ENCODE results near the gene TMEM169.
"Not testable (repeated sequence)": the region's sequence is repeated elsewhere in the genome, so short reads cannot be mapped to it uniquely, and the experiment has no call there.

The TMEM169 gene

DNA sequence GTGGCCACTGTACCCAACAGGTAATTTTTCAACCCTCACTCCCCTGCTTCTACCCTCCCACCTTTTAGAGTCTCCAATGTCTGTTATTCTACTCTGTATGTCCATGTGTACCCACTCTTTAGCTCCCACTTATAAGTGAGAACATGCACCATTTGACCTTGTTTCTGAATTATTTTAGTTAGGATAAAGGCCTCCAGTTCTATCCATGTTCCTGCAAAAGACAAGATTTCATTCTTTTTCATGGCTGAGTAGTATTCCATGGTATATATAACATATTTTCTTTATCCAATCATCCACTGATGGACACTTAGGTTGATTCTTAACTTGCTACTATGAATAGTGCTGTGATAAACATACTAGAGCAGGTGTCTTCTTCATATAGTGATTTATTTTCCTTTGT, 9.2 kb upstream of the TMEM169 start:
- no peak for FAIRE-seq

DNA sequence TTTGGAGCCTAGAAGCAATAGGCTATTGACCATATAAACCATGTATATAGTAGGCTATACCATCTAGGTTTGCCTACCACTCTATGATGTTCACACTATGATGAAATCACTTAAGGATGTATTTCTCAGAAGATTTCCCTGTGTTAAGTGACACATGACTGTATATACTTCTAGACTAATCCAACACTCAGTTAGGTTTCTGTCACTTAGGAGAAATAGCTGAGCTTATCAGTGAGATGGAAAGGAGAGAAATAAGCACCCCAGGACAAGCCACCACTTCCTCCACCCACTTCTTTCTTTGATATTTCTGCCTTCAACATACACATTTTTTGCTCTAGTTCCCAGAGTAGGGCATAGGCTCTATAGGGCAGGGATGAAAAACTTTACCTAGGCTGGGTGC, 7.9 kb upstream of the TMEM169 start:
- no peak for FAIRE-seq

DNA sequence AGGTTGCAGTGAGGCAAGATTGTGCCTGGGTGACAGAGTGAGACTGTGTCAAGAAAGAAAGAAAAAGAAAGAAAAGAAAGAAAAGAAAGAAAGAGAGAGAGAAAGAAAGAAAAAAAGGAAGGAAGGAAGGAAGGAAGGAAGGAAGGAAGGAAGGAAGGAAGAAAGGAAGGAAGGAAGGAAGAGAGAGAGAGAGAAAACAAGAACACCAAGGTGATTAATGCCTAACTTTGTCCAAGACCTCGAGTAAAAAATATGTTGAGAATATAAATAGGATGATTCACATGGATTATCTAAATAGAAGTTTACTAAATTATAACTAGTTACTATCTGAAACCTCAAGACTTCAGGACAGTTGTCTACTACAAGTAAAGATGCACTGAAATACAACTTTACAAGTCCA, 7.3 kb upstream of the TMEM169 start:
- FAIRE-seq = no peak

- FAIRE-seq = no peak
Observed at GRCh38 chr2:216074794-216075193, 6.9 kb upstream of the TMEM169 start.

- FAIRE-seq = no peak
Observed at GRCh38 chr2:216075510-216076485, 5.9 kb upstream of the TMEM169 start.

- FAIRE-seq = no peak
Observed at GRCh38 chr2:216078776-216079175, 2.9 kb upstream of the TMEM169 start.

DNA sequence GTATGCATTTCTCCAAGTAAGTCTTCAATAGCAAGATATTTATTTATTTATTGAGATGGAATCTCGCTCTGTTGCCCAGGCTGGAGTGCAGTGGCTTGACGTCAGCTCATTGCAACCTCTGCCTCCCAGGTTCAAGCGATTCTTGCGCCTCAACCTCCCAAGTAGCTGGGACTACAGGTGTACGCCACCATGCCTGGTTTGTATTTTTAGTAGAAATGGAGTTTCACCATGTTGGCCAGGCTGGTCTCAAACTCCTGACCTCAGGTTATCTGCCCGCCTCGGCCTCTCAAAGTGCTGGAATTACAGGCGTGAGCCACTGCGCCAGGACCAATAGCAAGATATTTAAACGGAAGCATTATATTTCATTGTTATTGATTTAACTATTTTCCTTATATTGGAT, 1.7 kb upstream of the TMEM169 start:
- not testable (repeated sequence) for FAIRE-seq

DNA sequence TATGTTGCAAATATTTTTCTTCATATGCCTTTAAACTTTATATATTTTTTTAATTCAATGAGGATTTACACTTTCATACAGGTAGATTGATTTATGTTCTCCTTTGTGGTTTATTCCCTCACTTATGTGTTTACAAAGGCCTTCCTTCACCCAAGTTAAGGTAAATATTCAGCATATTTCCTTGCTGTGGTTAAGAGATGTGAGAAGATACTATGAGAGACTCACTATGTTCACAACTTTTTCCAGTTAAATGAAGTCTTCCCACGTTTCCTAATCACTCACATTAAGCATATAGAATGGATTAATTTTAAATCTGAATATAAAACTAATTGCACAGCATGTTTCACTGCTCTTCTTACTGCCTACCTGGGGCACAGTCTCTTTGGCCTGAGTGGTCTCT, 707 bp upstream of the TMEM169 start:
- FAIRE-seq = no peak

DNA sequence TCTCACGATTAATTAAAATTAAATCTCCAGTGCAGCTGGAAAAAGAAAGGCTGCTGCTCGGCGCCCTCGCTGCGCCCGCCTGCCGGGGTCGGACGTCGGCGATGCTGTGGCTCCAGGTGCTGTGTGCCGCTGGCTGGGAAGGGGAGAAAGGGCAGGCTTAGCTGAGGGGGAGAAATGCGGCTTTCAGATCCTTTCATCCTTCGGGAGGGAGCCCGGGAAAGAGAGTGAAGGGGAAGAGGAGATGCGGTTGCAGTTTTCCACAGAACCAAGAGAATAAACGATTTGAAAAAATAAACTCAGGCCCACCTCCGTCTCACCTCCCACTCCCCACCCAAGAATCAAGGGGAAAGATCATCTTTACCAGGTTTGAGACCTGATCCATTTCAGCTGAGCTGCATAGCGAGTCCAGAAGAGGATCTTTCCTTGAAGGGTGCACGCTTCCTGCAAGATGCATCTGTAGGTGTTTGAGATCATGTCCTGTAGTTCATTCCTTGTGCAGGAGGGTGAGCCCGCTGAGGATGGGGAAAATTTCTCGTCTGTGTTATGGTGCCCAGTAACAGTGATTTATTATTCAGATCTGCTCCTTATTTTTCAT, 495 bp downstream of the TMEM169 start:
- no peak for FAIRE-seq

GRCh38 chr2:216082805-216083204, 1.1 kb downstream of the TMEM169 start:
- FAIRE-seq = no peak

DNA sequence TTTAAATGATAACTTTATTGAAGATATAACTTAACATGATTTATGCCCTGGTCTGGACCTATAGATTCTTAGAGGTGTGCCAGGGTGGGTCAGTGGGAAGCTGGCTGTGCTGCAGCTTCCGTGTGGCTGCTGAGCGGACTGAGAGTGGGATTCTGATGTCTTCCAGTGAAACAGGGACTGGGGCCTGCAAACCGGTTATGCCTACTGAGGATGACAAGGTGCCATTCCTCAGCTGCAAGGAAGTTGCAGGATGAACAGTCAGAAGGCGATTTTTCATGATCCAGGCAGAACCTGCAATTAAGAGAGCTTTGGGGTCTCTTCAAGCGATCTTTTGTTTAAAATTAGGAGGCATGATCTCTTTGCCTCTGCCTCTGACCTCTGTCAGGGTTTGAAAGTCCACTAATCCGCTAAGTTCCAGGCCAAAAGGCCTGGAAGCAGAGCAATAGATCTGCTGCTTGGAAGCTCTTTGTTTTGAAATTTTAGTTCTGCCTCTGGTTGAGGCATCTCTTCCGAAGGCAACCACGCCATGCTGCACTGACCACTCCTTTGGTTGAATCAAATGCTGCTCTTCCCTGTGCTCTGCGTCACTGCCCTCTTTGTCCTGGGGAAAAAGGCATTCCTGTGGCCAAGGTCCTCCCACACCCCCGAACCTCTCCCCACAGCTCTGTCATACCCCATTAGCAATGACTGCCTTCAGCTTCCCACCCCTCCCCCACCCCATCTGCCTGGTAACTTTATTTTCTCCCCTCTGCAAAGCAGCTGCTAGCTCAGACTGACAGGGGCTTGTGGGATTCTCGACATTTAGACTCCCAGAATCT, 2.0 kb downstream of the TMEM169 start:
- no peak for FAIRE-seq

DNA sequence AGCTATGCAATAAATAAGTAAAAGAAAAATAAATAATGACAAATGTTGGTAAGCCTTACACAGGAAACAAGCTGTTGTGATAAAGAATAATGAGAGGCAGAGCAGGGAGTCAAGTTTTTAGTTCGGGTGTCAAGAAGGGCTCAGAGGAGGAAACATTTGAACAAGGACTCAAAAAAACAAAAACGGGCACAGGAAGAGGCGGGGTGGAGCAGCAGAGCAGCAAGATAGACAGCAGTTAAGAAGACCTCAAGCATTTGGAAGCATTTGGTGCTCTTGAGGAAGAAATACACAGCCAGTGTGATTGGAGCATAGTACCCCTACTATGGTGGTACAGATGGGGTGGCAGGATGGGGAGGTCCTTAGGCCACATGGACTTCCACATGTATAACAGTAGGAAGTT, 2.8 kb downstream of the TMEM169 start:
- no peak for FAIRE-seq

DNA sequence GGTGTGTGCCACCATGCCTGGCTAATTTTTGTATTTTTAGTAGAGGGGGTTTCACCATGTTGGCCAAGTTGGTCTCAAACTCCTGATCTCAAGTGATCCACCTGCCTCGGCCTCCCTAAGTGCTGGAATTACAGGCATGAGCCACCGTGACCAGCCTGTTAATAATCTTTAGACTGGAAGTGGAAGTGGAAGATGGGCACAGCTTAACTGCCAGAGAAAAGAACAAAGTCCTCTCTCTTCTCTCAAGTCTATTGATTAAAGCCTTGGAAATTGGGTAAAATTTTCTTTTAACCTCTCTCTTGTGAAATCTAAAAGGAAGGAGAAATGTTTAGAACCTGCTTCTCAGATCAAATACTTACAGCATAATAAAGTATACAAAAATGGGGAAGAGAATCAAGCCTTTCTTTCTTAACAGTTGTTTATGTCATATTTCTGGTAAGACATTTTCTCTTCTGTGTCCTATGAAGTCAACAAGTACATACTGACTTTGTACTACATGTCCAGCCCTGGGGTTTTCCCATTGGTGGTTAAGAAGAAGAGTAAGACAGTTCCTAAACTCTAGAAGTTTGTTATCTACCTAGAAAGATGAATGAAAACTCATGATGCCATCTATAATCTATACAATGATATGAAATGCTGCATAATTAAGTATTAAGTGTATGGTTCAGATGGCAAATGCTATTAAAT, 4.6 kb downstream of the TMEM169 start:
- no peak for FAIRE-seq

DNA sequence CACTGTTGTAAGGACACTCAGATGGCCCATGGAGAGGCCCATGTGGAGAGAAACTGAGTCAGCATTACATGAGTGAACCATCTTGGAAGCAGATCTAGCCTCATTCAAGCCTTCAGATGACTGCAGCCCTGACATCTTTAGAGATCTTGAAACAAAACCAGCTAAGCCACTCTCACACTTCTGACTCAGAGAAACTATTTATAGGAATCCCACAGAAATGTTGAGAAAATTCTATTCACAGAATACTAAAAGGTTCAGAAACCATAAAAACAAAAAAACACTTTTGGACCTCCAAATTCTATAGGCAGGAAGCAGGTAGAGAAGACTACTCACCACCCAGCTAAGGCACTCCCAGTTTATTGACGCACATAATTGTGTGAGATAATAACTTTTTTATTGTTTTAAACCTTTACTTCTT, 8.7 kb downstream of the TMEM169 start:
- no peak for FAIRE-seq

DNA sequence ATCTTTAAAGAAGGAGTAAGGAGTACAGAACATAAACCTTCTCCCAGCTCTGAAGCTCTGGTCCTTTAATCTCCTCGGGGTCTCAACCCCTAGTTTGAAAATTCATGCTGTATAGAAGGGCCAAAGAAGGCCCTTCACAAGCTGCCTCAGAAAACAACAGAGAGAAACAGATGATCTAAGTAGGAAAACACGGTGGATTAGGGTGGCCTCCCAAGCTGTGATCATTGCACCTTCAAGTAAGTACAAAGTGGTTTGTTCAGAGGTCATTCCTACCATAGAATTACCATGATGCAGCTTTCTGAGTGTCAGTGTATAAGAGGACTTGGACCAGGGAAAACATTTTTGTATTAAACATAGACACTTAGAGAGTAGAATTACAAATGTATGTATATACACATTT, 10.9 kb downstream of the TMEM169 start:
- no peak for FAIRE-seq

DNA sequence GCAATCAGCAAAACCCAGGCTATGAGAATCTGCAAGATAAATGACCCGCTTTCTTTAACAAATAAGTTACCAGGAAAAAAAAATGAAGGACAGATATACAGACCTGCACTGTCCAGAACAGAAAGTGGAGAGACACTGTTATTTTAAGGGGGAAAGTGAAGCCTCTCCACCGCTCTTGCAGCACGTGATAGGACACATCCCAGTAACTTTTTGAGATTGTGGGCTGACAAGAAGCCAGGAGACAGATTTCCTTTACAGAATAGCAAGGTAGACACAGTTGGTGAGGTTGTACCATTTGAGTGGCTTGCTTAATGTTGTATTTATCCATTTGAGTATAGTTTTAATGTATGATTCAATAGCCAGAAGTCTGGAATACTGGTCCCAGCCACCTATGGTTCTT, 13.0 kb downstream of the TMEM169 start:
- FAIRE-seq = no peak

DNA sequence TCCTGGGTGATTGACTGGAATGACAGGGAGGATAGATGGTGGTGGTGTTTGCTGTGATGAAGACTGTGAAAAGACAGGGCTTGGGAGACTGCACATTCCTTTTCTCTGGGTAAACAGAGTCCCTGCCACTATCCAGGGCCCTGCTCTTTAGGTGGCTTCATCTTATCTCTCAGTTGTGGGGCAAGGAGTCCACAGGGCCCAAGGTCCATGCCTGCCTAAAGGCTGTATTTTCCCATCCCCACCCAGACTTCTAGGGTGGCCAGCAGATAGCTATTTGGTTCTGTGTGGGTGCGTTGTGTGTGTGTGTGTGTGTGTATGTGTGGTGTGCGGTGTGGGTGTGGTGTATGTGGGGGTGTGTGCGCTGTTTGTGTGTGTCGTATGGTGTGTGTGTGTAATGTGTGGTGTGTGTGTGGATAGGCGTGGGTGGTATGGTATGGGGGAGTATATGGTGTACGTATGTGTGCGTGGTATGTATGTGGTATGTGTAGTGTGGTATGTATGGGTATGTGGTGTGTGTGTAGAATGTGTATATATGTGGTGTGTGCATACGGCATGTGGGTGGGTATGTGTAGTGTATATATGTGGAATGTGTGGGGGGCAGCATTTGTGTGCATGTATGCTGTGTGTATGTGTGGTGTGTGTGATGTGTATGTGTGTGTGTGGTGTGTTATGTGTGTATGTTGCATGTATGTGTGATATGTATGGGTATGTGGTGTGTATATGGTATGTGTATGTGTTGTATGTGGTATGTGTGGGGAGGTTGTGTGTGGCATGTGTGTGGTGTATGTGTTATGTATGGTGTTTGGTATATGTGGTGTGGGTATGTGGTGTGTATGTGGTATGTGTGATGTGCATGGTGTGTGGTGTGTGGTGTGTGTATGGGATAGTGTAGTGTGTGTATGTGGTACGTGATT, 17.0 kb downstream of the TMEM169 start:
- FAIRE-seq = no peak

- FAIRE-seq = no peak
Observed at GRCh38 chr2:216101109-216101508, 19.4 kb downstream of the TMEM169 start.

- no peak for FAIRE-seq
Observed at GRCh38 chr2:216103213-216103612, 21.5 kb downstream of the TMEM169 start.

DNA sequence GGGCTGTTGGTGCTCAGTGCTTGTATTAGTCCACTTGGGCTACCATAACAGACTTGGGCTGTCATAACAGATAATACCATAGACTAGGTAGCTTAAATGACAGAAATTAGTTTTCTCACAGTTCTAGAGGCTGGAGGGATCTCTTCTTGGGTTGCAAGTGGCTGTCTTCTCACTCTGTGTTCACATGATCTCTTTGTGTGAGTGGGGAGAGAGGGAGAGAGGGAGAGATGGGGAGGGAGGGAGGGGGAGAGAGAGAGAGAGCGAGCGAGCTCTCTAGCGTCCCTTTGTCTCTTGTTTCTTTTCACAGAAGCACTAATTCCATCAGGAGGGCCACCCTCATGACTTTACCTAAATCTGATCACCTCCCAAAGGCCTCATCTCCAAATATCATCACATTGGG, 23.0 kb downstream of the TMEM169 start:
- no peak for FAIRE-seq

GRCh38 chr2:216107320-216107719, 25.6 kb downstream of the TMEM169 start:
- no peak for FAIRE-seq

DNA sequence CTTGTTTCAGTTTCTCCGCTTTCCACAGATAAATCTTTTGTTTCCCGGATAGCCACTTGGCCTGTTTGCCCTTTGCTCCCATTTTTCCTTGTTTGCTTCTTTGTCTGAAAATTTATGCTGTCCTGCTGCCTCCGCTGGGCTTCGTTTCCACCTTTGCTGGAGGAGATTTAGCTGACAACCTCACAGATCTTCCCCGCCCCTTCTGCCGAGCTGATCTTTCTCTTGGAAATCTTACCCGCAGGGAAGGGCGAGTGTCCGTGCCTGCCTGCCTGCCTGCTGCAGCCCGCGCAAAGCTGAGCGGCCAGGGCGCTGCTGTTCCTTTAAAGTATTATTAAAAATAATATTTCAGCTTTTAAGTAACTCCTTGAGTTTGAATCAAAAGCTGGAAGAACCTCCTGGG, 26.0 kb downstream of the TMEM169 start:
- FAIRE-seq = no peak

Data from colon (tissue), 2 donors.